ENCODE measurements around the gene SLC26A3. TPM values are rescaled to one million over a fixed set of nuclear protein-coding genes. Genes with fewer than 3 reads are reported as not detected.

Gene SLC26A3
- total and polyA plus RNA-seq, 2 experiments from 2014 or later: not detected

DNA sequence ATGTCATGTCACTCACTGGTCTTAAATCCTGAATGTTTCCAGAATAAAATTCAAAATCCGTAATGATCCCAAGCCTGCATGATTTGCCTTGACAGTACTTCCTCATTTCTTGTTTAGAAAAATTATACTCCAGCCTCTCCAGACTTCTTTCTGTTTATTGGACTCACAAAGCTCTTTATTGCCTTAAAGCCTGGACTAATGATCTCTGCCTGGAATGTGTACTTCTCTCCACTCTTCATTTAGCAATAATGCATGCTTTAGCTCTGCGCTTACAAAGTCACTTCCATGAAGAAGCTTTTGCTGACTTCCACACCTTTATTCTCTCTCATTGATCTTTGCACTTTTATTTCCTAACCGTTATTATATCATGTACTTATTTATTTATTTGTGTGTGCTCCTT is 27.4 kb upstream of the SLC26A3 start:
- Histone ChIP-seq H3K4me2 (no peak overlapping the region), H3K9me2 (ENCODE audit: insufficient read depth) (no peaks in the 10 kb centered on the region), H3K27me3 (ENCODE audit: insufficient read depth) (no peaks in the 10 kb centered on the region), H2AFZ (no peak overlapping the region), H3K36me3 (ENCODE audit: insufficient read depth) (no peaks in the 10 kb centered on the region), H3K27ac (ENCODE audit: low read depth) (no peak overlapping the region), H3K4me1 (ENCODE audit: insufficient read depth) (no peaks in the 10 kb centered on the region), H3F3A (replicated peaks; ENCODE audit: low read depth) (no peaks in the 10 kb centered on the region), H4K20me1 (replicated peaks; ENCODE audit: insufficient read depth) (no peaks in the 10 kb centered on the region), H3K79me2 (replicated peaks; ENCODE audit: insufficient read depth) (no peaks in the 10 kb centered on the region), H3K4me3 (no peak overlapping the region)
- DNase-seq (ENCODE audit: low spot score) (no peak), ATAC-seq (no peak)
- H3K4me1 Mint-ChIP-seq: no peaks in the 10 kb centered on the region
- H3K4me3 Mint-ChIP-seq: no peak overlapping the region
- no peak overlapping the region for H3K27ac Mint-ChIP-seq
- no peaks in the 10 kb centered on the region for H3K9me3 Mint-ChIP-seq
- H3K27me3 Mint-ChIP-seq (ENCODE audit: insufficient read depth, low read depth, poor library complexity): peaks cover 4% of the 10 kb centered on the region
- TF ChIP-seq POLR2AphosphoS5 (IDR thresholded peaks at IDR 0.05; ENCODE audit: low read depth): no peak
- TF ChIP-seq EZH2phosphoT487 (IDR thresholded peaks at IDR 0.05; ENCODE audit: unreplicated experiment): no peak
- no peak for TF ChIP-seq ZNF331 (CRISPR knock-in tag; IDR thresholded peaks at IDR 0.05; ENCODE audit: low read depth)
- no peak for TF ChIP-seq ZNF114 (CRISPR knock-in tag; IDR thresholded peaks at IDR 0.05)
- TF ChIP-seq JUNB (IDR thresholded peaks at IDR 0.05; ENCODE audit: unreplicated experiment): no peak
- no peak for TF ChIP-seq ZNF462 (CRISPR knock-in tag; IDR thresholded peaks at IDR 0.05)
- no peak for TF ChIP-seq EZH2 (IDR thresholded peaks at IDR 0.05; ENCODE audit: low read depth, unreplicated experiment)
- no peak for TF ChIP-seq STAT1 (IDR thresholded peaks at IDR 0.05; ENCODE audit: unreplicated experiment)
- TF ChIP-seq CREB1 (CRISPR knock-in tag; IDR thresholded peaks at IDR 0.05; ENCODE audit: low read depth): no peak
- no peak for TF ChIP-seq NANOG (IDR thresholded peaks at IDR 0.05; ENCODE audit: borderline replicate concordance)
- no peak for TF ChIP-seq CTCF (conservative IDR thresholded peaks at IDR 0.05; ENCODE audit: low read depth in 2 of 2)
- no peak for TF ChIP-seq REST (IDR thresholded peaks at IDR 0.05; ENCODE audit: unreplicated experiment)
- no peaks in the 10 kb centered on the region for H3K36me3 Mint-ChIP-seq (ENCODE audit: low read depth)
